Cerebellar cortex (tissue), 1 donor: ENCODE data around the gene CEP85L.

Experiments
- DNase-seq: peaks from one replicate; pipeline ENCODE4 v3.0.0-alpha.2; 2015; ENCODE audit warnings: low spot score

The CEP85L gene

DNA sequence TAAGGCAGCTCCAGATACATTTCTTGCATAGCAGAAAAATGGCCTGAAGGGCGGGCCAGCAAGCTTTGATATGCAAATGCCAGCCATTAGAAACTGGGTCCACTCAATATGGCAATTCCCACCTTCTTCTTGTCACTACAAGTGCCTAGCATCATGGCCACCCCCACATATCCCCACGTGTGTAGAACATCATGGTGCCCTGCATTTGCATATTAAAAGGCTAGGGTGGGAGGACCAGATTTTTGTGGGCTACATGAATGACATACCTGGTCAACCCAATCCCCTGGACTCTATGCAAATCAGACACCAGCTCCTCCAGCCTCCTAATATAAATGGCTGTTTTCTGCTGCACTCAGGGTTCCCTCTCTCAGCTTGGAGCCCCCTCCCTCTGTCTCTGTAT lies 71.6 kb downstream of the CEP85L start:
- DNase-seq: no peak

GRCh38 chr6:118578617-118579016 lies 72.8 kb downstream of the CEP85L start:
- DNase-seq: no peak

GRCh38 chr6:118577972-118578371 lies 73.4 kb downstream of the CEP85L start:
- no peak for DNase-seq

- DNase-seq: no peak
Measured at GRCh38 chr6:118574051-118574865, 77.1 kb downstream of the CEP85L start.

GRCh38 chr6:118571121-118571520 lies 80.3 kb downstream of the CEP85L start:
- no peak for DNase-seq

GRCh38 chr6:118569498-118569897 lies 81.9 kb downstream of the CEP85L start:
- DNase-seq: no peak

DNA sequence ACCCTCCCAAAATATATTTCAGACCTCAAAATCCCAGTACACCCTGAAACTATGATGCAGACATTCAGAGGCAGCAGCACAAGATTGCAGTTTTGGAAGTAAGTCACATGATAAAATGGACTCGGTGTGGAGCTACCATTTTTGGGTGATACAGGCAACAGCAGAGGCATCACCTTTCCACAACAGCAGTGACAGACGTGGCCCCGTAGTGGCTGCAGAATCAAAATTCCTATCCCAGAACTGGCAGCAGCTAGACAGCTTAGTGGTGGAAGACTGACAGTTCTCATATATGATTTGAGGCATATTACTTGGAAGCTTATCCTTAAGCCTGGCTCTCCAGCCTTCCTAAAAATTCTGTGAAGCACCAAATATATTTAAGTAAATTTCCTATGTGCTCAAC lies 83.4 kb downstream of the CEP85L start:
- DNase-seq: no peak

- peak; percentile 56 for DNase-seq
Measured at GRCh38 chr6:118565311-118565960, 86.0 kb downstream of the CEP85L start.

- DNase-seq: no peak
Measured at GRCh38 chr6:118562959-118563358, 88.4 kb downstream of the CEP85L start.

DNA sequence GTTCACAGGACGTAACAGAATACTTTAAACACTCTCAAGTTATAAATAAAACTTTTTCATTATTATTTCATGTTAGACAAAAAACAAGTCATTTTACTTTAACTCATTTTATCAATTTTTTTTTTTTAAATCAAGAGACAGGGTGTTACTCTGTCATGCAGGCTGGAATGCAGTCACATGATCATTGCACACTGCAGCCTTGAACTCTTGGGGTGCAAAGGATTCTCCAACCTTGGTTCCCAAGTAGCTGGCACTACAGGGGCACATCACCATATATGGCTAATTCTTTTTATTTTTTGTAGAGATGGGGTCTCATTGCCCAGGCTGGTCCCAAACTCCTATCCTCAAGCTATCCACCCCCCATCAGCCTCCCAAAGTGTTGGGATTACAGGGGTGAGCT lies 89.1 kb downstream of the CEP85L start:
- no peak for DNase-seq

DNA sequence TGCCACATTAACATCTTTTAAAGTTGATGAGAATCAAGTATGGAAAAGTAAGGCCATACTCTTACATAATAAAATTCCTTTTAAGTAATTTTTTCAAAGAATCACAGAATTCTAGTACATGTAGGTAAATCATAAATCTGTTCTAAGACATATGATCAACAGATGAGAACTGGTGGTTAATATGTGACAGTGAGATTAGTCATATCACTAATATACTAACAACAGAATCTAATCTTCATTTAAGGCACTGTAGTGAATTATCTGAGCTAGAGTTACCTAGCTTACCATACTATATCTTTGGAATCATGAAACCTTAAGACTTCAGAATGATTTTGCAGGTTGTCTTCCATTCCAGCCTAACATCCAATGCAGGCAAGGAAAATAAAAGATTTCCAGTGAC lies 91.7 kb downstream of the CEP85L start:
- no peak for DNase-seq

- no peak for DNase-seq
Measured at GRCh38 chr6:118558464-118559217, 92.8 kb downstream of the CEP85L start.

DNA sequence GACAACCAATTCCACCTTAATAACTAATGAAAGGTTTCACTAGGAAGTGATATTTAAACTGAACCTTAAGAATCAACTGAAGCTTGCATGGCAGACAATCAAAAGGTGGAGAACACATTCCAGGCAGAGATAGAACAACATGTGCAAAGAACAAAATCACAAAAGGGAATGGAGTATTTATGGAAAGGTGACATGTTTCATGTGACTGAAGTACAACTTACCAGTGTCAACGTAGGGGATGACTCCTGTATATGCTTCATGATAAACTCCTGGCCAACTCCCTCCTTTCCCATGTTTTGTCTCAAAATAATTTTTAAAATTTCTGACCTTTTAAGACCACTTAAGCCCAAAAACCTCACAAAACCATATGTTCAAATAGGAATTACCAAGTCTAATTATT lies 96.7 kb downstream of the CEP85L start:
- DNase-seq: no peak

- DNase-seq: no peak
Measured at GRCh38 chr6:118553132-118553531, 98.3 kb downstream of the CEP85L start.

- DNase-seq: peak; percentile 67
Measured at GRCh38 chr6:118551063-118552053, 100.0 kb downstream of the CEP85L start.

- no peak for DNase-seq
Measured at GRCh38 chr6:118548613-118549012, 102.8 kb downstream of the CEP85L start.

GRCh38 chr6:118548136-118548535 lies 103.3 kb downstream of the CEP85L start, which contains the start of gene PLN:
Gene PLN, plus strand, starts transcription at chr6:118548296. Its CDS starts 10,626 bp downstream, at chr6:118558922.
- no peak for DNase-seq

DNA sequence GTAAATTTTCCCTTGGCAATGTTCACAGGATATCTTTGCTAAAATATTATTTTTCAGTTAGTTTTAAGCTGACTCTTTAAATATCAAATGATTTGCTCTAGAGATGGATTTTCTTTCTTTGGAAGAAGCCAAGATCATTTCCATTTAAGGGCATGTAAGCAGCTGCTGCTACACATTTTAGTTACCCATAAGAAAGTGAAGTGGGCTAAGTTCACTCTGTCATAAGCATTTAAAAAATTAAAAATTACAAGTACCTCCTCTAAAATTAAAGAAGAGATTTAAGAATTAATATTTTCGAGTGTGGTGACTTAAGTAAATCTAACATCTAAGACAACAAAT lies 104.5 kb downstream of the CEP85L start:
- no peak for DNase-seq

GRCh38 chr6:118546164-118546879 lies 105.1 kb downstream of the CEP85L start:
- no peak for DNase-seq

GRCh38 chr6:118544105-118544504 lies 107.3 kb downstream of the CEP85L start:
- DNase-seq: no peak
